Prostate gland (tissue), 2 donors: ENCODE measurements around the gene SLC7A6OS. TPM values are rescaled to one million over a fixed set of nuclear protein-coding genes. Genes with fewer than 3 reads are reported as not detected.
A peak's percentile ranks its signal among the peaks of the same experiment; 100 is the strongest.

Source experiments
- DNase-seq: peaks from one replicate; pipeline ENCODE4 v3.0.0-alpha.2; 2019; ENCODE audit warnings: low spot score
- H3K27ac ChIP-seq, 2 donors: fragments of 200-600 bp; sonication (generic); 2 replicates each; pipeline ENCODE4 v1.5.1; 2017 to 2019
- H3K27me3 ChIP-seq: fragments of 200-600 bp; sonication (generic); replicated peaks from 2 replicates; pipeline ENCODE4 v1.5.1; 2019; ENCODE audit not compliant: insufficient read depth
- H3K36me3 ChIP-seq, 2 donors: fragments of 200-600 bp; sonication (generic); 1 replicate in 1 of 2; 2 replicates in 1 of 2; pipeline versions ENCODE4 v1.5.1 to v1.8.1; 2017 to 2019
- H3K4me1 ChIP-seq: fragments of 200-600 bp; sonication (generic); replicated peaks from 2 replicates; pipeline ENCODE4 v1.5.1; 2019
- H3K4me3 ChIP-seq, 2 donors: fragments of 200-600 bp; sonication (generic); 2 replicates each; pipeline ENCODE4 v1.5.1; 2017 to 2019
- H3K9me3 ChIP-seq: fragments of 200-600 bp; sonication (generic); 2 replicates; pipeline ENCODE4 v1.5.1; 2017
- CTCF ChIP-seq, 4 experiments: fragments of 200-600 bp in 2 of 4; fragments of 450-650 bp in 2 of 4; sonication (generic) in 2 of 4; IDR thresholded peaks; 1 replicate in 3 of 4; 2 replicates in 1 of 4; pipeline ENCODE4 v1.5.1; 2016 to 2019; ENCODE audit warnings: antibody characterized with exemption in 4 of 4, mild to moderate bottlenecking in 2 of 4, moderate library complexity in 2 of 4
- POLR2A ChIP-seq: fragments of 450-650 bp; IDR thresholded peaks from one replicate; pipeline ENCODE4 v1.6.1; 2016; ENCODE audit warnings: antibody characterized with exemption, mild to moderate bottlenecking
- POLR2AphosphoS5 ChIP-seq: sonication (generic); formaldehyde crosslinking; IDR thresholded peaks from one replicate; pipeline ENCODE4 v1.6.1; 2017; ENCODE audit warnings: antibody characterized with exemption
- WGBS: methylation state at CpG from one replicate; pipeline ENCODE4 v1.1.5; 2018; 5-methylcytosine and 5-hydroxymethylcytosine counted together
- intact Hi-C: fragments of 100-400 bp; cut with DNase I; formaldehyde crosslinking; loops from one replicate; pipeline ENCODE4 v1.14.2; 2022
- total RNA-seq, 2 donors: library from RNA; depleted of rRNA; stranded (reverse); fragments of >200 nt; gene quantifications; one replicate each; pipeline ENCODE4 v1.1.0, GENCODE V29; 2016

The SLC7A6OS gene
- total RNA-seq, 2 donors from 2014 or later, result 10.0 to 23.6 TPM

GRCh38 chr16:68259007-68259825 is 51.5 kb downstream of the SLC7A6OS start:
- 89% methylated on average over 27 of the region's 27 CpGs for WGBS
- H3K9me3 ChIP-seq, result no peaks in the 10 kb centered on the region
- peaks cover 5% of the 10 kb centered on the region for H3K4me1 ChIP-seq
- H3K27me3 ChIP-seq, result no peaks in the 10 kb centered on the region
- TF ChIP-seq POLR2AphosphoS5 (no peak), CTCF (IDR thresholded peaks at IDR 0.05) (no peak)
- no peaks in the 10 kb centered on the region for H3K36me3 ChIP-seq
- no peak overlapping the region for H3K4me3 ChIP-seq
- intact Hi-C loops, result no loop called here
- no peak overlapping the region for H3K27ac ChIP-seq
- DNase-seq, result no peak

- intact Hi-C loops, result no loop called here
- Histone ChIP-seq H3K4me1 (no peaks in the 10 kb centered on the region), H3K27me3 (no peaks in the 10 kb centered on the region), H3K4me3 (no peak overlapping the region), H3K9me3 (no peaks in the 10 kb centered on the region), H3K27ac (peak overlapping the region; percentile 40 to 56), H3K36me3 (no peaks in the 10 kb centered on the region)
- no peak for DNase-seq
- 49% methylated on average over 13 of the region's 13 CpGs for WGBS
- no peak for TF ChIP-seq POLR2A
- peak; percentile 53 for TF ChIP-seq POLR2AphosphoS5
Observed at GRCh38 chr16:68257906-68258800, 52.6 kb downstream of the SLC7A6OS start.

- no peaks in the 10 kb centered on the region for H3K36me3 ChIP-seq
- H3K27ac ChIP-seq, result peak overlapping the region; percentile 40 to 56
- no peaks in the 10 kb centered on the region for H3K9me3 ChIP-seq
- H3K4me3 ChIP-seq, result no peak overlapping the region
- H3K27me3 ChIP-seq, result no peaks in the 10 kb centered on the region
- TF ChIP-seq POLR2AphosphoS5, result no peak
- no peak for TF ChIP-seq CTCF (IDR thresholded peaks at IDR 0.05)
- TF ChIP-seq POLR2A, result no peak
- intact Hi-C loops, result no loop called here
- no peak for DNase-seq
- WGBS, result 66% methylated on average over 6 of the region's 6 CpGs
- H3K4me1 ChIP-seq, result no peaks in the 10 kb centered on the region
Observed at GRCh38 chr16:68257251-68257905, 53.4 kb downstream of the SLC7A6OS start.

GRCh38 chr16:68255712-68256111 is 55.0 kb downstream of the SLC7A6OS start:
- intact Hi-C loops, result no loop called here

More at GRCh38 chr16:68255712-68256111, 55.0 kb downstream of the SLC7A6OS start:
- no peak overlapping the region for H3K27ac ChIP-seq
- WGBS, result 90% methylated on average over 16 of the region's 18 CpGs
- H3K9me3 ChIP-seq, result no peaks in the 10 kb centered on the region
- H3K36me3 ChIP-seq, result no peaks in the 10 kb centered on the region
- H3K4me1 ChIP-seq, result no peaks in the 10 kb centered on the region
- no peak for DNase-seq
- no peak overlapping the region for H3K4me3 ChIP-seq
- no peak for TF ChIP-seq POLR2AphosphoS5
- no peak for TF ChIP-seq POLR2A
- TF ChIP-seq CTCF (IDR thresholded peaks at IDR 0.05), result no peak
- H3K27me3 ChIP-seq, result no peaks in the 10 kb centered on the region
